GM21390 (cell line): ENCODE measurements around the gene ISYNA1.

Experiments
- ATAC-seq: cut with Tn5 transposase; IDR thresholded peaks from one replicate; pipeline ENCODE4 v1.9.1; 2021; ENCODE audit not compliant: unreplicated experiment

ISYNA1 gene

DNA sequence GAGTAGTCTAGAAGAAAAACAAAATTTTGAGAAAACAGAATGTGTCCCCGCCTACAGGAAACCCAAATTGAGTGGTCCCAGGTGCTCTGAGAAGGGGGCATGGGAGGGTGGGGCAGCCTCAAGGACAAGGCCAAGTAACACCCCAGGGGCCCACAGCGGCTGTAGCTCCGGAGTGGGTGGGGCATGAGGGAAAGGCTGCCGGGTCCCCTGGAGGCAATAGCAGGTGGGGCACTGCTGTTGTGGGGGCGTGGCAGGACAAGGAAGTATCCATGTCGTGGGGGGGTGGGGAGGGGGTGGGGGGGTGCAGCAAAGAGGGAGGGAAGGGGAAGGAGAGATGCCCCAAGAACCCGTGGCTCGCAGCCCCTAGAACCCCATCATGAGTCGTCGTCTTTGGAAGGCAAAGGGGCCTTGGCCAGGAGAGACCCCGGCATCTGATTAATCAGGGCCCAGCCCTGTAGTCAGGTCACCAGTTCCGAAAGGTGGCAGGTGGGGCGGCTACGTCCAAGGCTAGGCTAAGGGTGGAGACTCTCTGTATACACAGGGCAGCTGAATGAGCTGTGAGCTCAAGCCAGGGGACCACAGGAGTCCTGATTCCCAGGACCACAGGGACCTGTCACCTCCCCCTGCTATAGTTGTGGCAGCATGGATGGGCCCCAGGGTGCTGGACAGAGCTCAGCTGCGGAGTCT, 7.5 kb upstream of the ISYNA1 start:
- ATAC-seq, result no peak

DNA sequence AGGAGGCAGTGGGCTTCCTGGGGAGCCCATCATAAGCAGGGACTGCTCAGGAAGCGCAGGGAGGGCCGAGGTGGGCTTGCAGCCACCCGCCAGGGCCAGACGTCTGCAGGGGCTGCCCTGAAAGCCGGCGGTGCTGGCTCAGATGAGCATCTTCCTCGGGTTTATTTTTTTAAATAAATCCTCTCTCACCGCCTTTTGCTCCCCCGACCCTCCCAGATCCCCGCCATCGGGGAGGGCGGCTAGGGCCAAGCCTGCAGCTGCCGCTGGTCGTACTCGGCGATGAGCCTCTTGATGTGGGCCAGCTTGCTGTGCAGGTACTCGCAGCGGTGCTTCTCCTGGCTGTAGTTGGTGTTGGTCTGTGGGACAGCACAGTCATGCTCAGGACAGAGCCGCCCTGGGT, 6.6 kb upstream of the ISYNA1 start:
- ATAC-seq, result no peak

DNA sequence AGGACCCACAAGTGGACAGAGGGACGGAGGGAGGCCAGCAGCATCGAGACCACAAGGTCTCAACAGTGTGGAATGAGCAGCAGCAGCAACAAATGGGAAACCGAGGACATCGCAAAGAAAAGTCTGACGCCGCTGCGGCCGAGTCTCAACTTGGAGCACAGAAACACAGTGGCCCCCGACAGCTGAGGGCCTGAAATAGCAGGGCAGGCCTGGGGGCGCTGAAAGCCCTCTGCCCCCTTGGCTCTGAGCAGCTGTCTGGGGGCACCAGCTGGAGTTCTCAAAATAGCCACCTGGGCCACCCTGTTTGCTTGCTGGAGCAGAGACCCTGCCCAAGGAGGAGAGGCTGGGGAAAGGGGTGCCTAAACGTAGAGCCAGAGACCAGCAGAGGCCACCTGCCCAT, 5.9 kb upstream of the ISYNA1 start:
- ATAC-seq, result no peak

DNA sequence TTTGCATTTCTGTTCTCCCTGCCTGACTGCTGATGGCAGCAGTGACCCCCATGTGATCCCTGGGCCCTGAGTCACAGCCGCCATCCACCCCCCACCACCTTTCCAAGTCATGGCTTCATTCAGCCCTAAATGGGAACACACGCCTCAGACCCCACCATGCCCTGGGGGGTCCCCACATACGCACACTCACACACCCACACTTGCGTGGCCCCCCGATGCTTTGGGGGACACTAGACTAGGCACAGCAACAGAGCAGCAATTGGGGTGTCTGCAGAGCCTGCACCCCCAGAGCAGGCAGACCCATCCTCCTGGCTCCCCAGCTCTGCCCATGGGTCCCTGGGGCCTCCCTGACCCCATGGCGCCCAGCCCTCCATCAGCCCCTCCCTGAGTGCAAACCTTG, 5.5 kb upstream of the ISYNA1 start:
- ATAC-seq, result no peak

GRCh38 chr19:18442941-18443340, 5.0 kb upstream of the ISYNA1 start:
- no peak for ATAC-seq

DNA sequence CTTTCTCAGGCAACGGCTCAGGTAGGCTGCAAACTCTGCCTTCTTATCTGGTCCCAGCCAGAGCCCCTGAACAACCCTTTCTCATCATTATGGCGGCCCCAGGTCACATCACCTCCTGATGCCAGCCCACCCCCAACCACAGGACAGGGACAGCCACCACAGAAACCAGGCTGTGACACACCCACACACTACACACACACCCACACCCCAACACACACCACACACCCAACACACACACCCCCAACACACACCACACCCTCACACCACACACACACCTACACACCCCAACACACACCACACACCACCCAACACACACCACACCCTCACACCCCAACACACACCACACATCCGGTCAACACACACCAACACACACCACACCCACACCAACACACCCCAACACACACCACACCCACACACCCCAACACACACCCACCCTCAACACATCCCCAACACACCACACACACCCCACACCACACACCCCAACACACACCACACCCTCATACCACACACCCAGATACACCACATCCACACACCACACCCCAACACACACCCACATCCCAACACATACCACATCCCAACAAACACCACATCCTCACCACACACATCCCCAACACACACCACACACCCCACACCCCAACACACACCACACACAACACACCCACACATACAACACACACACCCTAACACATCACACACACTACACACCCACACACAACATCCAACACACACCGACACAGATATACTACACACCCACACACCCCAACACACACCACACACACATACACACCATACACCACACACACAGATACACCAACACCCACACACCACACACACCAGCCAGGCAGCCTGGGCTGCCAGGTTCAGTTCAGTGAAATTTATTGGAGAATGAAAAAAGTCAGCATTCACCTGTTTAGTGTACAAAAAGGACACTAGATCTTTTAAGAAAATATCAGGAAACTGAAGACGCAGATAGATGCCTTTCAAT, 4.2 kb upstream of the ISYNA1 start:
- ATAC-seq, result no peak

DNA sequence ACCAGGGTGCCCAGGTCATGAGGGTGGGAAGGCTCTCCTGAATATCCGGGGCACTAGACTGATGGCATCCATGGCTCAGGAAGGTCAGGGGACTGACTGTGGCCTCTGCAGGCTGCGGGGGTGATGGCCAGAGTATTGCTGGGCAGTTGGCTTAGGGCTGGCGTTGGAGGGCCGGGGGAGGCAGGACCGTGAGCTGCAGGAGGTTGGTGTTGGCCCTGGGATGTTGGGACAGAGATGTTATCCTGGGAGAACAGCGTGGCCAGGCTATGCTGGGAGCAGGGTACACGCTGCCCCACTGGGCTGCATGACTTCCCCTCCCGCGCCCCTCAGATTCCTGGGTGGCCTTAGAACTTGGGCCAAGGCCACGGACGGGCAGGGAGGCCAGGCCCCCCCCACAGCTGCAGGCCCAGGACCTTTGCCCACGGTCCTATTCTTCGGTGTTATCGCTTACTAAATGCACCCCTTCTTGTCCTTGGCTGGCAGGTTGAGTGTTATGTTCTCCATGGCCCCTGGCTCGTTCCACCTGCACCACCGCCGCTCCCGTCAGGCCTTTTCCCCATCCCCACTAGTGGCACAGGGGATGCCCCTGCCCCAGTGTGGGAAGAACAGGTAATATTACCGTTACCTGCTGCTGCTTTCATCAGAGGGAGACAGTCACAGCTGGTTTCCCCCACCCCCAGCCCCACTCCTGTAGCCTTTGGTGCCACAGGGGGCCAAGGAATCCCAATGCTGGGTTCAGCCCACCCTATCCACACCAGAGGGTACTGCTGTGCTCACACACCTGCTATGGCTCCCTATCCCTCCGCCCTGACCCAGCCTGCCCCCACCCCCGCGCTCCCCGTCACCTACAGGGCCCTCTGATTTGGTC, 3.2 kb upstream of the ISYNA1 start:
- no peak for ATAC-seq

GRCh38 chr19:18440415-18440877, 2.5 kb upstream of the ISYNA1 start:
- ATAC-seq, result no peak

- ATAC-seq, result no peak
Observed at GRCh38 chr19:18439910-18440237, 1.9 kb upstream of the ISYNA1 start.

DNA sequence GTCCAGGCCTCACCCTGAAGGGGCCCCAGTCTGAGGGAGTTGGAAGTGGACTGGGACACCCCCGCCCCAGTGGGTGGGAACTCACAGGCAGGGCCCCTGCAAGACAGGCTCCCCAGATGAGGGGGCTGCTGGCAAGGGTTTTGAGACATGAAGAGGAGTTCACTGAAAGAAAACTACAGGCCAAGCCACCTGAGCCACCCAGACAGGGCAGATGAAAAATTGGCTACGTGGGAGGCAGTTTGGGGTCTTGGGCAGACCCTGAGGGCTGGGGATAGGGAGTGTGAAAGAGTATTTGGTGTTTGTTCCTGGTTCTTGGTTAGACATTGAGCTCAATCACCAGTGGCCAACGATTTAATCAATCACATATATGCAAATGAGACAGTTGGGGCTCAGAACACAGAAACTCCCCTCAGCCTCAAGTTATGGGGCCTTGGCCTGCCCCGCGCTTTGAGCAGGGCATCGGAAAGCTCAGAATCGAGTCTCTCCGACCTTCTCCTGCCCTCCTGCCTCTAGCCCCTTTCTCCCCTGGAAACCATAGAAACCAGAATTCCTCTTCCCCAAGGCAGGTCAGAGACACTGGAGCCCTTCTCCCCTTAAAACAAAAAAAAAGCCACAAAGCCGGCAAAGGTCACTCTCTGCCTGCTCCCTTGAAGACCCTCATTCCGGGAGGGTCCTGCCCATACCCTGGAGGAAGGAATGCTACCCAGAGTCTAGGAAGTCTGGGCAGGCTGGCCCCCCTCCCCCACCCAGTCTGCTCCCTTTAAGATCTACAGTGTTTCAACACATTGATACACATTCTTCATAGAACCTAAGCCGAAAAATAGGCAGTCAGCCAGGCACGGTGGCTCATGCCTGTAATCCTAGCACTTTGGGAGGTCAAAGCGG, 1.3 kb upstream of the ISYNA1 start:
- no peak for ATAC-seq

DNA sequence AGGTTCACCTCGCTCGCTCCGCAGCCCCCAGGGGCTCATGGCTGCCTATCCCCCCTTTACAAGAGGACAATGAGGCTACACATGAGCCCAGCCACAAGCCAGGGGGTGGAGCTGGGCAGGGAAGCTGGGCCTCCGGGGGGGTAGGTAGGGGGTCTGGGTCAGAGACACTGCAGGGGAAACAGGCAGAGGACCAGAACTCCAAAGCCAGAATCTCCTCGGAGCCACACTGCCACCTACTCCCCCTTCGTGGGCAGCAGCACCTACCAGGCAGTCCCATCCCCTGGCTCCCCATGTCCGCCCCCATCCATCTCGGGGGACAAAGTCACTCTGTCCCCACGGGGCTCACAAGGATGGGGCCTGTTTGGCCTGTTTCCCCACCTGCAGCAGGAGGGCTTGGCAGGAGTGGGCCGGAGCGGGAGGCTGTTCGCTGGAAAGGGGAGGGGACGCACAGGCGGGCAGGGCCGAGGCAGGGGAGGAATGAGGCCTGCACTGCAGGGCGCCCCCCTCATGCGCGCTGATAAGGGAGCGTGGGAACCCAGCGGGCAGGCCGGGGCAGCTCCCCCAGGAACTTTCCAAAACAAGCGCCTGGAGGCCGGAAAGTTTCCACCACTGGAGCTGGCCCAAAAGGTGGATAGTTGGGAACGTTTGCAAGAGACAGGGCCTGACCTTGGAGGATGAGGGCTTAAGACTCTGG, 545 bp upstream of the ISYNA1 start:
- no peak for ATAC-seq

GRCh38 chr19:18436671-18437490, 1.1 kb downstream of the ISYNA1 start:
- ATAC-seq, result no peak

DNA sequence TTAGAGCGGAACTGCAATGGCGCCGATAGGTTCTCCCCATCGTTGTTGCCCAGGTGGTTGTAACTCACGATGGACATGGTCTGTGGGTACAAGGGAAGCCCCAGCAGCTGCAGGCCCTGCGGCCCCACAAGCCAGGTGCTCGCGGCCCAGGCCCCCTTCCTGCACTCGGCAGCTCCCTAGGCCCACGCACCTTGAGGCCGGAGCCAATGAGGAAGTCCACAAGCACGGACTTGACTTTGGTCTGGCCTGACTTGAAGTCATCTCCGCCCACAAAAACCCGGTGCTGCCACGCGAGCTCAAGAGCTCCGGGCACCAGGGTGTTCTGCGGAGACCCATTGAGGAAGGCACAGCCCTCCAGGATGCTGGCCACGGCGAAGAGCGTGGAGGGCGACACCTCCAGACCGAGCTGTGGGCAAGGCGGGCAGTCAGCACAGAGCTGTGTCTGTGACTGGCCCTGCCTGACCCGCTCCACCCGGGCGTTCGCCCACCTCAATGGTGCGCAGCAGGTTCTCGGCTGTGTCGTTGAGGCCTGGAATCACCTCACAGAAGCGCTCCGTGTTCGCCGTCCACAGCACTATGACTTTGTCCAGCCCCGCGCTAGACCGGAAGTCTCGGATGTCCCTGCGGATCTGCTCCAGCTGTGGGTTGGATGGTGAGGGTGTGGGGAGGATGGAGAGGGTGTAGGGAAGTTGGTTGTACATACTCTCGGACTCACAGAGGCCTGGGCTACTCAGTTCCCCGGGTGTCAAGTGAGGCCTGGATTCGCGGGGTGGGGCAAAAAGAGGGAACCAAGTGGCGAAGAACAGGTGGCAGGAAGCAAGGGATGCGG, 1.9 kb downstream of the ISYNA1 start:
- no peak for ATAC-seq

GRCh38 chr19:18435178-18435841, 2.6 kb downstream of the ISYNA1 start:
- ATAC-seq, result no peak

- no peak for ATAC-seq
Observed at GRCh38 chr19:18434411-18435175, 3.3 kb downstream of the ISYNA1 start.

GRCh38 chr19:18433735-18434398, 4.1 kb downstream of the ISYNA1 start:
- ATAC-seq, result no peak
